ENCODE results near the gene CCNF. TPM values are rescaled to one million over a fixed set of nuclear protein-coding genes. Genes with fewer than 3 reads are reported as not detected.

The CCNF gene
- total and polyA plus RNA-seq, 11 donors: 0.38 to 6.0 (median 1.6) TPM

- DNase-seq (peak; percentile 81 to 91 (median 84)), ATAC-seq (peak; percentile 72 to 87 (median 83))
- Histone ChIP-seq H3K27ac (peak overlapping the region in 5 of 12 donors; percentile 42 to 64 (median 61)), H3K4me1 (peaks cover 0 to 65% (median 42%) of the 10 kb centered on the region in 12 donors), H3K27me3 (no peaks in the 10 kb centered on the region), H3K4me3 (peak overlapping the region in 9 of 12 donors; percentile 9 to 56 (median 38)), H3K36me3 (peaks cover 0 to 16% (median 3%) of the 10 kb centered on the region in 9 donors), H3K9me3 (no peaks in the 10 kb centered on the region)
- TF ChIP-seq CTCF (IDR thresholded peaks at IDR 0.05) (peak; percentile 97 to 100 (median 99)), POLR2A (IDR thresholded peaks at IDR 0.05) (no peak)
- intact Hi-C loops (cut with DNase I): loop anchor here (1.0 to 10.0 kb wide), 12 partner anchors 26 to 496 kb away; partner anchors contain the start of genes ABCA3 (in 8 of the 10), CCNF (in 4 of the 10), TBC1D24 (in 1 of the 10) and ZNF598 (in 1 of the 10)
- 38 to 79% (median 58%) methylated on average over 11 to 23 of the region's 23 CpGs for WGBS, 4 donors
Measured at GRCh38 chr16:2500918-2501750, 71.9 kb downstream of the CCNF start.

GRCh38 chr16:2501946-2502895, 73.0 kb downstream of the CCNF start:
- intact Hi-C loops (cut with DNase I): loop anchor here (1.0 to 10.0 kb wide), 12 partner anchors 27 to 497 kb away; partner anchors contain the start of genes ABCA3 (in 8 of the 10), CCNF (in 4 of the 10), TBC1D24 (in 1 of the 10) and ZNF598 (in 1 of the 10)
- ATAC-seq (no peak), DNase-seq (no peak)
- Histone ChIP-seq H3K4me3 (peak overlapping the region in 3 of 12 donors; percentile 37 to 56 (median 39)), H3K9me3 (no peaks in the 10 kb centered on the region), H3K4me1 (peaks cover 0 to 59% (median 36%) of the 10 kb centered on the region in 12 donors), H3K27ac (peak overlapping the region in 3 of 12 donors; percentile 19 to 64 (median 56)), H3K36me3 (peaks cover 0 to 6% (median 0%) of the 10 kb centered on the region in 9 donors), H3K27me3 (no peaks in the 10 kb centered on the region)
- 71 to 87% (median 78%) methylated on average over 7 to 18 of the region's 18 CpGs for WGBS, 4 donors
- TF ChIP-seq POLR2A (IDR thresholded peaks at IDR 0.05) (no peak), CTCF (IDR thresholded peaks at IDR 0.05) (no peak)

GRCh38 chr16:2505695-2506094, 76.4 kb downstream of the CCNF start:
- TF ChIP-seq POLR2A (IDR thresholded peaks at IDR 0.05): no peak
- WGBS, 4 donors: 85 to 89% (median 88%) methylated on average over 14 of the region's 14 CpGs
- DNase-seq (no peak), ATAC-seq (no peak)
- Histone ChIP-seq H3K36me3 (no peaks in the 10 kb centered on the region), H3K27me3 (no peaks in the 10 kb centered on the region), H3K9me3 (no peaks in the 10 kb centered on the region), H3K4me3 (no peak overlapping the region), H3K27ac (no peak overlapping the region), H3K4me1 (peaks cover 0 to 68% (median 17%) of the 10 kb centered on the region in 12 donors)
- intact Hi-C loops (cut with DNase I): loop anchor here in 5 of 10 donors (5.0 to 10.0 kb wide), 5 partner anchors 78 to 501 kb away; partner anchors contain the start of genes CCNF (in 2 of the 5) and ZNF598 (in 1 of the 5)

GRCh38 chr16:2507052-2507659, 77.9 kb downstream of the CCNF start:
- no peaks in the 10 kb centered on the region for H3K9me3 ChIP-seq
- H3K27me3 ChIP-seq: no peaks in the 10 kb centered on the region
- TF ChIP-seq POLR2A (IDR thresholded peaks at IDR 0.05): no peak
- 78 to 87% (median 85%) methylated on average over 14 of the region's 14 CpGs for WGBS, 4 donors
- peak overlapping the region in 6 of 12 donors; percentile 9 to 95 (median 28) for H3K27ac ChIP-seq
- H3K4me3 ChIP-seq: peak overlapping the region in 1 of 12 donors; percentile 23
- no peaks in the 10 kb centered on the region for H3K36me3 ChIP-seq
- ATAC-seq: peak in 3 of 4 donors; percentile 18 to 65 (median 22)
- intact Hi-C loops (cut with DNase I): loop anchor here in 5 of 10 donors (5.0 to 10.0 kb wide), 5 partner anchors 80 to 502 kb away; partner anchors contain the start of genes CCNF (in 2 of the 5) and ZNF598 (in 1 of the 5)
- peak in 2 of 5 donors; percentile 34 to 69 for DNase-seq
- H3K4me1 ChIP-seq: peaks cover 0 to 67% (median 7%) of the 10 kb centered on the region in 12 donors

All from heart left ventricle (tissue), 16 donors.